Fibroblast of skin of left quadriceps (primary cell): ENCODE measurements around the gene DPYD.
A peak's percentile ranks its signal among the peaks of the same experiment; 100 is the strongest.
"Not testable (repeated sequence)": the region's sequence is repeated elsewhere in the genome, so short reads cannot be mapped to it uniquely, and the experiment has no call there.

Source experiments
- DNase-seq, 2 experiments: peaks; one replicate each; pipeline ENCODE4 v3.0.0-alpha.2; 2013; ENCODE audit warnings: low read depth in 2 of 2

Gene DPYD

DNA sequence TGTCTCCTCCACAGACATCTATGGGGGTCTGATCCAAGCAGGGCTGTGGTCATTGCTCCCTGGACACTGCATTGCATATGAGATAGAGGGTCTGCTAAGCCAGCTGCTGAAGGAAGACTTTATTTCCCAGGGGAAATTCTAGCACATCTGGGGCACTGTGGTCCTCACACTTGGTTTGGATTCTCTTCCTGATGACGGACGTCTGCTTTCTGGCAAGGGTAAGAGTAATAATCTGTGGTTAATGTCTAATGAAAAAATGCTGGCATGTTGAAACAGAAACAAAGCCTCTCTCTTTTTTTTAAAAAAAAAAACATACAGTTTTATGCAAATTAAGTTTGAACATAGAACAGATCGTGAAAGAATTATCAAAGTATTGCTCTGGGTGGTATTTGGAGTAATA lies 553.9 kb downstream of the DPYD start:
- DNase-seq: peak in 1 of 2 experiments; percentile 59

DNA sequence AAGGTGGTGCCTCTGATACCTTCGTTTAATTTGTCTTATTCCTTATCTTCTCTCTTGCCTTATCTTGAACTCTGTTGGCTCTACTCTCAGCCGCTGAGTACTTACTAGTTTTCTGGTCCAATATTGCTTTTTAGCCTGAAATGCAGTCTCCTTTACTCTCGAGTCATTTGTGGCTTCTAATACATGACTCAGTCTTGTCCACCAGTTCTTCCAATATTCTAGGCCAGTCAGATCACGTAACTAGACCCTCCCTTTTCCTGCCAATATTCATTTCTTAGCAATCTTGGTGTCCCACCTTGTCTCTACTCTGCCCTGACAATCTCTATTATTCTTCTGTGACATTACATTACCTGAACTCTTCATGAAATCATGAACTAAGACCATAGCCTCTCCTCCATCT lies 555.8 kb downstream of the DPYD start:
- DNase-seq: no peak

DNA sequence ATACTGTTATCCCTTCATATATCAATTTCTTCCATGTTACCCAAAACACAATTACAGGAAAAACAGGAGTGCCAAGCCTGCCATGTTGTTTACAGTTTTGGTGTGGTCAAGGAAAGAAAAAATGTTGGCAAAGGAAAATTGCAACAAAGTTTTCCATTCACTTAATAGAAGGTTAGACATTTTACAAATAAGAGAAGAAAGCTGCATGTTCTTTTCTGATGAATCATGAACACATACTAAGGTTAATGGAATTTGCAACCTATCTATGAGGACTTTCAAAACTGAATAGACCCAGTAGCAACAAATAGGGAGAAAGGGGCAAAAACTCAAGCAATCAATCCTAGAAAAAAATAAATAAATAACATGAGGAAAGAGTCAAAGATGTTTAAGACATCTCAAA lies 556.7 kb downstream of the DPYD start:
- no peak for DNase-seq

DNA sequence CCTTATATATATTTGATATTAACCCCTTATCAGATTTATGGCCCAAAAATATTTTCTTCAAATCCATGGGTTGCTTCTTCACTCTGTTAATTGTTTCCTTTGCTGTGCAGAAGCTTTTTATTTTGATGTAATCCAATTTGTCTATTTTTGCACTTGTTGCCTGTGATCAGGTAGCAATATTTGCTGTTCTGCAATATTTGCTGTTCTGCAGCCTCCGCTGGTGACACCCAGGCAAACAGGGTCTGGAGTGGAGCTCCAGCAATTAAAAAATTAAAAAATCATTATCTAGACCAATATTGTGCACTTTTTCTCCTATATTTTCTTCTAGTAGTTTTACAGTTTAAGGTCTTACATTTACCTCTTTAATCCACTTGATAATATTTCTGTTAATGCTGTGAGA lies 564.5 kb downstream of the DPYD start:
- DNase-seq: no peak

DNA sequence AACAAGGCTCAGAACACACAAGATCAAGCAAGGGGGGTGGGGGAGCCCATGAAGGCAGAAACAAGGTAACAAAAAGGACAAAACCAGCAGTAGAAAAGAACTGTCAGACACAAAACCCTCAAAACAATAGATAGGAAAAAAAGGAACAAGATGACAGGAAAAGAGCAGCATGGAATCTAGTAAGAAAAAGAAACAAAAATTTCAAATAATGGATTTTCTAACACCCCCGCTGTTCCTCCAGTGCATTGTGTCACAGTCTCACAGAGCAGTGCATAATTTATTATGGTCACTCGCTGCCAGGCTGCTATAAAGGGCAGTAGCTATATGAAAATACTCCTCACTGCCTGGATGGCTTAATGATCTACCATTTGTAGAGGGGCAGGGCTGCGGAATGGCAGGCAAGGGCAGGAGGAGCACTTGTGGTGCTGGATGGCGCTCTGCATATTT lies 567.9 kb downstream of the DPYD start:
- no peak for DNase-seq

DNA sequence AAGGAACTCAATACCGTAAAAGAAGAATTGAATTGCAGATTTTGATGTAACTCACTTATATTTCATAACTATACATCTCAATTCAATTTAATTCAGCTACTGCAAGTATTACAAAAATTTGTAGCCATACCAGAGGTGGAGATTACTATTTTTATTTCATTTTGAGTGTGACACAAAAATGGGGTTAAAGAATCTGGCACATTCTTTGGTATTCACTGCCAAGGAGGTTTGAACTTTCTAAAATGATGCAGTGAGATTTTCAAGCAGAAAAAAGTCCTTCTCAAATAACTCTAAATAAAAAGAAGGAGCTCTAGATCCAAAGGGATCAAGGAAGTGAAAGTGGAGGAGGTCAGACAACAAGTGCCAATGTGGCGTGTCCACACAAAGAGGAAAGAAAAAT lies 569.0 kb downstream of the DPYD start:
- DNase-seq: no peak

DNA sequence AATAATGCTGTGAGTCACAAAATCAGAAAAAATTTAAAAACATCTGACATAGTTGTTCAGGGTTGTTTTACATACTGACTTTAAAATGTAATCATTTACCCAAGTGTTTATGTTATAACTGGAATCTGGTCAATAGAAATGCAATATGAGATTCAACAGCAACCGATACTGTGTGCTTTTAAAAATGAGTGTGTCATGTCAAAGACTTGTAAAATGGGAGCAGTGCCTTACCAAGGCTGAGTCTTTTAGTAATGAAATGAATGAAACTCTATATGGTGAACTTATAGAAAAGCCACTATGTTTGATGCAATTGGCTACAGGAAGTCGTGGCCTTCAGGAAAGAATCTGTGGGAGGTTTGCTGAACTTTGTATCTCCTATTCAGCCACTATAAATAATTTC lies 570.2 kb downstream of the DPYD start:
- peak in 1 of 2 experiments; percentile 46 for DNase-seq

DNA sequence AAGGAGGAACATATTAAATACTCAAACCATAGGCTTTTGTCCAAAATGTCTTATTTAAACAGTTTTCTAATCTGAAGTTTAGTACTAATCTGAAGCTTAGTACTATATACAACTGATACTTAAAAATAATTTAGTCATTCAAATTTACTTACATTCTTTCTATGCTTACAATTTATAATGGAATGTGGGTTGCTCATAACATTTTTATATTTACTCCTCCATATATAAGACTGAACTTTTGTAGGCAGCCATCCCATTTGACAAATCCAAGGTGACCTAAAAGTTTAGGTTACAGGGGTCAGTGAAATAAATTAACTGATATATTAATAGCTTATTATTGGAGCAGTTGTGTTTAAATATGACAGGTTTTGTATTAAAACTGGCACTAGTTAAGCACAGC lies 570.6 kb downstream of the DPYD start:
- no peak for DNase-seq

DNA sequence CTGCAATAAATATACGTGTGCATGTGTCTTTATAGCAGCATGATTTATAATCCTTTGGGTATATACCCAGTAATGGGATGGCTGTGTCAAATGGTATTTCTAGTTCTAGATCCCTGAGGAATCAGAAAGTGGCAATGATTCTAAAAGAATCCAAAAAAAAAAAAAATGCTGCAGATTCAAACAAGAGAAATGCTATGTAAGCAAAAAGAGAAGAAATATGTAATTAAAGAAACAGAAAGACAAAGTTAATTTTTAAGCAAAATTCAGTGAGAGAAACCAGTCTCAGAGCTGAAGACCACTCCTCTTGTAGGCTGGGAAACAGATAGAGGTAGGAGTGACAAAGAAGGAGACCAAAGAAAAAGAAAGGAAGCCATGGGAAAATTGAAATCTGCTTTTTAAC lies 571.0 kb downstream of the DPYD start:
- not testable (repeated sequence) for DNase-seq

DNA sequence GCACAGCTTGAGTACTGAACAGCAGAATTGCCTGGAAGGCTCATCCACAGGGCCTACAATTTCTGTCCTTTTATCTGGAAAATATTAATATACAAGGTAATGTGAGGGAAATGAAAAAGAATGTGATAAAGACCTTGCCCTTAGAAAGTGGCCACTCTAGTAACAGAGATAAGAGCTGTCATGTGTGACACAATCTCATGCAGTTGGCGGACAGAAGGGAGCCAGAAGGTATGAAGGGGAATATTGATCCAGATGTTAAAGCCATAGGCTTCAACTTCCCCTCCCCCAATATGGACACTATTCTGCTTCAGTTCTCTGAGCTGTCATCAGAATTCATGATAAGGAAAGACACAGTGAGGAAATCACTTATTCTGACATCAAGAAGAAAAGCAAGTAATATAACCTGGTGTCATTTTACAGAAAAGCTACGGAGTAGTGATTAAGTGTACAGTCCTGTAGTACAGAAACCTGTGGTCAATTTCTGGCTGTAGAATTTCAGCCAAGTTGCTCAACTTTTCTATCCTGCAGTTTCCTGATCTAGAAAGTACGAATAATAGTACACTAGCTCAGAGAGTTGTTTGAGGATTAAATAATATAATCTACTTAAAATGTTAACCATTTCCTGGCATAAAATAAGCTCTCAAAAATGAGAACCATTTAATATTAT lies 572.1 kb downstream of the DPYD start:
- DNase-seq: no peak

DNA sequence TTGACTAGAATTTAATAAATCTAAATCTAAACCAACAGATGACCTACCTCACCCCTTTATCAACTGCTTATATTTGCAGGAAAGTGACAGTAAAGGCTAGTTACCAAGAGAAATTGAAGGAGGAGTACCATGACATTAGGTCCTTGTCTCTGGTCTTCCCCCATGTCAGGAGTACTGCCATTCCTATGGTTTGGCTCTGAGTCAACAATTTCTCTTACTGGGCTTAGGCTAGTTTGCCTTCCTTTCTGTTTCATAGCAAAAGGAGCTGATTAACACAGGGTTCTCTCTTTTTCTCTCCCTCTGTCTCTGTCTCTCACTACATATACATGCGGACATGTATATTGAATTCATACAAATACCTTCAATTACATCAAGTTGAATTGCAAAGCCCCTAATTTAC lies 579.9 kb downstream of the DPYD start:
- DNase-seq: peak; percentile 66 to 70

DNA sequence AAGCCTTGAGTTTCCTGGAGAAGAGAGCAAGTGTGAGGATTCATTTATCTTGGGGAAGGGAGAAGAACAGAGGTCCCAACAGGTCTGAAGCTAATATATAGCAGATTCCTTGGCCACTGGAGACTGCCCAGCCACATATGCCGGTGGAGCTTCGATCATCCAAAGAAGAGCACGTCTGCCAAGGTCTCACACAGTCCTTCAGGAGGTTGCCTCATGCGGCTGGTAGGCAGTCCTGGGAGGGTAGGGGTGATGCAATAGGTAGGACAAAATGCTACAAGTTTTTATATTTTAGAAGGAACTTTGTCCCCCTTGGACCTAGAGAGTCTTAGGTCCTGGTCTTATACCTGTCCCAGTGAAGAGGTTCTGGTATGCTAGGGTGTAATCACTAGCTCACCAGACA lies 582.5 kb downstream of the DPYD start:
- no peak for DNase-seq

DNA sequence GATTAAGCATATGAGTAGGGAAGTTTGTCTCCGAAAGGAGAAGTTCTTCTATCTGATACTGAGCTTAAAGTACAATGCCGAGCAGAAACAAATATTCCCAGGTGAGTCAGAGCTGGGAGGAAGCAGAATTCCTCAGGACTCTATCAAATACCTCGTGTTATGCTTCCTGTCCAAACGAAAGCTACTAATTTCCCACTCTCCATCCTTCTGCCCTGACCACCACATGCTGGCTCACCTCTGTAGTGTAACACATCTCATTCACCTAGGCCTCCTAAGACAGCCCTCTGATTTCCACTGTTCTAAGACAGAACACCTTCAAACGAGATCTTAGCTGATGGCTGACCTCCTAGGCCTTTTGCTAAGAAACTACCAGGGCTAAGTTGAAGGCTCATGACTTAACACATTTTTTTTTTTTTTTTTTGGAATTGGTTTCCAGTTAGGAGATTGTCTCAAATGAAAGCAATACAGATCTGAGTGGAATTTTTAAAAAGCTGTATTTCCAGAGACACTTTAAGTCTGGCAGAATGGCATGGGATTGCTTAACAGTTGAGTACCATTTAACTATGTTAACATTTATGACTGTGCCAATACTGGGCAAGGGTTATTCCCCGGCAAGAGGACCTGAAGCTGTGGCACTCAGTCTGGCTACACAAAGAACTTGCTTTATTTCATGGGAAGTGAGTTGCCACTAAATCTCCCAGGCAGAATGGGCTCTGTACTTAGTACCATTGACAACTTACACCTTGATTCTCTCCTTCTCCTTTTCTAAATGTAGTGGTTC lies 583.4 kb downstream of the DPYD start:
- DNase-seq: no peak

DNA sequence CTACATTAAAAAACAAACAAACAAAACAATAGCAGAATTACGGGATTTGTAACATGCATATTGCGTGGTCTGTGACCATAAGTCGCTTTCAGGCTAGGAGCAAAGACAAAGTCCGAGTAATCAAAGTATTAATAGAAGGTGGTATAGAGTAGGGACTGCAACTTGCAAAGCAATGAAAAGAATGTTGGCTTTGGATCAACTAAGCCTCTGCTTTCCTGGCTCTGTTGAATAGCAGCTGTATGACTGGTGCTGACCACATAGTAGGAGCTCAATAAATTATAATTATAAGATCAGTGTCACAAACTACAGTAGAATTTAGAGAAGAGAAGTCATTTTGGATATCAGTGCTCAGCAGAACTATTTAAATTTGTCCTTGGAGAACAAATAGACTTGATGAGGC lies 586.4 kb downstream of the DPYD start:
- DNase-seq: peak; percentile 88 to 90

DNA sequence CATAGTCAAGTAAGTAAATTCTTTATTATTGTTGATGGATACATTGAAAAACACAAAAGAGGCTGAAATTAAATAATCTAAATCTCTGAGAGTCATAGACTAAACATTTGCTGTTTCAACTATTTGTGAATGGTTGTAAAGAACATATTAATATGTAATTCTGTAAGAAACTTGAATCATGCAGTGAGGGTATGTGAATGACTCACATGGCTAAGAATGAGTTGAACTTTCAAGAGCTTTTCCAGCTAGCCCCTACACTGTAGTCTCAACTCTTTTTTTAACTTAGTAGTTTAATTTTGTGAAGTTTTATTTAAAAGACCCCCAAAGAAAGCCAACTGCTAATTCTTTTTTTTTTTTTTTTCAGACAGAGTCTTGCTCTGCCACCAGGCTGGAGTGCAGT lies 588.1 kb downstream of the DPYD start:
- DNase-seq: peak; percentile 57 to 60

DNA sequence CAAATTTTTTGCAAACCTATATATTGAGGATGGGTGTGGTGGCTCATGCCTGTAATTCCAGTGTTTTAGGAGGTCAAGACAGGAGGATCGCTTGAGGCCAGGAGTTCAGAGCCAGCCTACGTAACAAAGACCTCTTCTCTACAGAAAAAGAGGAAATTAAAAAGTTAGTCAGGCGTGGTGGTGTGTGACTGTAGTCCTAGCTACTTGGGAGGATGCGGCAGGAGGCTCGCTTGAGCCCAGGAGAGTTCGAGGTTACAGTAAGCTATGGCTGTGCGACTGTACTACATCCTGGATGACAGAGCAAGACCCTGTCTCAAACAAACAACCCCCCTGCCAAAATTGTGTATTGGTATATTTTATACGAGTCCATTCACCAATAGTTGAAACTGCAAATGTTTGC lies 589.7 kb downstream of the DPYD start:
- no peak for DNase-seq

DNA sequence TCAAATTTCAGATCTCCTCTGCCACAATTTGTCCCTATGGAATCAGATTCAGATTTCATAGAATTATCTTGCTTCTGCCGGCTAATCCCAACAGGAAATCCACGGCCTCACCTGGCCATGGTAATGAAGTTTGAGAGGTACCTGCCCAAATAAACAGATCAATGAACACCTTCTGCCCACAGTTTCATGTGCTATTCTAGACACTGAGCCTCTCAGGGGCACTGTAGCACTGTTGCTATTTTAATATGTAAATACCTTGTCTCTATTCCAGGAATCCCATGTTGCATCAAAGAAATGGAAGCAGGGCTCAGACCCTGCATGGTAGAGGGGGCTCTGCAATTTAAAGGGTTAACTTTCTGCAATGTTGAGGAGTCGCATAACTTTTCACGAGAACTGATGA lies 606.1 kb downstream of the DPYD start:
- DNase-seq: no peak

DNA sequence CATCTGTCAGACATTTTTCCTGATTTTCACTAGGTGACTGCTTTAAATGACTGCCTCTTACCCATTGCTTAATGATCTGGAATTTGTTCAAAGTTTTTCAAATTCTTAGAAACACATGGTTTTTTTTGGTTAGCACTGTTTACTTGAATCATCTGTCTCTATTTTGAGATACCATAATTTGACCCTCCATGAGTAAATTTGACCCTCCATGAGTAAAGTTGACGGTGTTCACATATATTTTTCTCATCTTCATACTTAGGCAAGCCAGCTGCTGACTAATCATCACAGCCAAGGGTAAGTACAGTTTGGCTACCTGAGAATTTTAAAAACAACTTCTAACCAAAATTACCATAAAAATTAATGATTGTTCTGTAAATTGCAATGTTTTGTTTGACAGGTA lies 612.7 kb downstream of the DPYD start:
- DNase-seq: peak; percentile 50 to 51

DNA sequence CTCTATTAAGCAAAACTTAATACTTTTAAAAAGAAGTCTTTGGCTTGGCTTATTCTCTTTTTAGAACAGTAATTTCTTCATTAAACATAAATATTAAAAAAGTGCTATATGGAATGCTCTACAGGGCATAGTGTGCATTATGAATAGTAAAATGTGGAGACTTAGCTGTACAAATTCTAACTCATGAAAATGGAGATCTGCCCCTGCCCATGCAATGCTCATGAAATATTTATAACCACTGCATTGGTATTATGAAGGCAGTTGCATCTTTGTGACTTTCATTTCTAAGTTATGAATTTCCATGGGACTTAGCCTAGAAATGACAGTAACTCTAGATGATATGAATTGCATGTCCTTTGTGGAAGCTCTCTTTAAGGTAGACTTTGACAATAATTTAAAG lies 613.3 kb downstream of the DPYD start:
- no peak for DNase-seq

DNA sequence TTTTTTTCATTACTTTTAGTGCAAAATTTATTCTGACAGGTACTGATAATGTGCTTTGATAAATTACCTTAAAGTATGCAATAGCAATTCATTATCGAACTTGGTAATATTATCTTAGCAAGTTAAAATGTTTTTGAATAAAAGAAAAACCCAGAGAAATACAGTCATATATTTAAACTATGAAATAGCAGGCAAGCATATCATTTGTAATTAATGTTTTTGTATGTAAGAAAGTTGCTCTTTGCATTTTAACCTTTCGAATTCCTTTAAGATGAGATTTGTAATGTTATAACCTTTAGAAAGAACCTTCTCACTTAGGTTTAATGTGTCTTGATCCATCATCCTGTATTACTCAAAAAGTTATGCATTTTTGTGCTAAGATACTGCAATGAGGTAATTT lies 613.7 kb downstream of the DPYD start:
- no peak for DNase-seq

DNA sequence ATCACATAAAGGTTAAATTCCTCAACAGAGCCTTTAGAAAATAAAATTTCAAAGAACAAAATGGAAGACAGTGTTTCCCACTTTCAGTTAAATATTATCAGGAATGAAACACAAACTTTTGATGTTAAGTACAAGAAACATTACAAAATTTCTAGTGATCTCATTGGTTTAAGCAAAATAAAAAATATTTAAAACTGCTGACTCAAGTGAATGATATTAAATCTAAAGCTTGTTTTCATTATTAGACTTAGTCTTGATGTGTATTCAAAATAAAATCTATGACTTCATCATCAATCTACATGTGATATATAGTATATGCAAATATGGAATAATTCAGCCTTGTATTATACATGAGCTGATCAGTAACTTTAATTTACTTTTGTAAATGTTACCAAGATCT lies 614.3 kb downstream of the DPYD start:
- DNase-seq: no peak

DNA sequence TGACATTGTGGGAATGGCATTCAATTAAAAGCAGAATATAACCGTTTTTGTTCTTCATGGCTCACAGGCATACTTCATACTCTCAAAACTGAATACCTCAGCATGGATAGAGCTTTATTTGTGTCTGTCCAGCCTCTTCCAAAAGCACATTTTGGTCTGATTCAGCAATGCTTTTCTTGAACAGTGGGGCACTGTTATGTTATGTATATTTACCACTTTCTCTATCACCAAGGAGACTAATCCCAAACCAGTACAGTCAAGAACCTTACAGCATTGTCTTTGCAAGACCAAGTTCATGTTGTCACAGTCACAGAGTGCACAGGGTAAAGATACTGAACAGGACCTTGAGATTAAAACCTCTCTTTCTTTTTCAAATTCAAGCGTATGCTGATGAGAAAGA lies 616.5 kb downstream of the DPYD start:
- DNase-seq: no peak

DNA sequence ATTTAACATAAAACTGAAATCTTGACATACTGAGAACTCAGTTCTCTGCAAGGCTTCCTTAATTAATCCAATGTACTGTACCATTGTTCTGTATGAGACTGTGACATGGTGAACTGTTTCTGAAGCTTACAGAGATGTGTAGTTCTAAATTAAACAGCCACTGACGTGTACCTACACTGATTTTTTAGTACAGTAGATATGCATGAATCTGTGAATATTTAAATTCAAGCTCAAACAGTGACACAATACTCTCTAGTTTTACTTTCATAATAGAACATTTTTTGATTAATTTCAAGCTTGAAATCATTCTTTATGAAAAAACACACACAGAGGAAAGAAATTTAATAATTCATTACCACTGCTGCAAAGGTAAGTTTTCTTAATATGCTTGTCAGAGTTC lies 621.9 kb downstream of the DPYD start:
- no peak for DNase-seq

DNA sequence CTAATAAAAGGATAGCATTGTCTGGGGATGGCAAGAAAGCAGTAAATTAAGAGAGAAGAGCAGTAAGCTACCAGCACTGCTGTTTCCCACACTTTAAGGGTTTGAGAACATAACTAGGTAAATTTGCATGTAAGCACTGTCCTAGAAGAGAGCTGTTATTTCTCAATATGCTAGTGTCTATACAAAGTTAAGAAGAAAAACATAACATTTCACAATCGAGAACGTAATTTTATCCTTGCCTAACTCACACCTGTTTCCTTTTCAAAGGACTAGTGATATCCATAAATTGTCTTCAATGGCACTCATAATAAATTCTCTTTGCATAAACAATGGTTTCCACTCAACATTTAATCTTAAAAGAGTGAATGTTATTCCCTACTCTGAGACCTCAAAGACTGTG lies 623.2 kb downstream of the DPYD start:
- no peak for DNase-seq
